HG03280 (cell line): ENCODE data around the gene ZNF627.
"Not testable (repeated sequence)": the region's sequence is repeated elsewhere in the genome, so short reads cannot be mapped to it uniquely, and the experiment has no call there.

ENCODE experiments used
- ATAC-seq: cut with Tn5 transposase; IDR thresholded peaks from one replicate; pipeline ENCODE4 v1.9.1; 2021; ENCODE audit warnings: mild to moderate bottlenecking, moderate library complexity; ENCODE audit not compliant: unreplicated experiment

ZNF627 gene

DNA sequence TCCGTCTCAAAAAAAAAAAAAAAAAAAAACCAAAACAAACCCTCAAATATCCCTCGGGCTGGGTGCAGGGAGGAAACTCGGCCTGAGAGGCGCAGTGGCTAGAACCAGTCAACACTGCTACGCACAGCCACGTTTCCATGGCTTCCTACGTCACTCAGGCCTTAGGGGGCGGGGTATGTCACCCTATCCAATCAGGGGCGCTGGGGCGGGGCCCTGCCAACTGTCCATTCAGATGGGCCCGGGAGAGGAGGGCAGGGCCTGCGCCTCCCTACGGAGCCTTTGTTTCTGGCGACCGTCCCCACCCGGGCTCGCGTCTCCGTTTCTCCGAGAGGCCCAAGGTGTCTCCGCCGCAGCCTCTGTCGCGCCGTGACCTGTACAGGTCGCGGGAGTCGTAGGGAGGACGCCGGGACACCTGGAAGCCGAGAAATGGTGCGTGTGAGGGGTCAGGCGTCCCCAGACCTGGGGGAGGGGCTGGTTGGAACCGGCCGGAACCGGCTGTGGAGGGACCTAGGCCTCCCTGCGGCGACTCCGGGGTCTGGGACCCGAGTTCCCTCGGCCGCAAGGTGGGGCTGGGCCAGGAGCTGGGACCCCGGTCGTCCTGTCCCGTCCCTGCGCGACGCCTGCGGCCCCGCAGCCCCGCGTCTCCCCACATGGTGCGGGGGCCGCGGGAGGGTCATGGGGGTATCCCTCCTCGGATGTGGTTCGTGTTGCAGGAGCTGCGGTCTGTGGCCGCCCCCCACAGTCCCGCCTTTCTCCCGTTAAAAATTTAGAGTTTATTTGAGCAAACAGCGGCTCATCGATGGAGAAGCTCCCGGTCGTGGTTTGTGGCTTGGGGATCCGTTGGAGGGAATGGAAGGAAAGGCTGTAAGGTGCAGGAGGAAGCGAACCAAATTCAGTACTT is at the start of gene ZNF627:
TSS of gene ZNF627 (plus strand) at position 282 of the 901 bp plus-strand sequence. CDS start at position 427, 145 bp downstream.
- peak; percentile 98 for ATAC-seq

DNA sequence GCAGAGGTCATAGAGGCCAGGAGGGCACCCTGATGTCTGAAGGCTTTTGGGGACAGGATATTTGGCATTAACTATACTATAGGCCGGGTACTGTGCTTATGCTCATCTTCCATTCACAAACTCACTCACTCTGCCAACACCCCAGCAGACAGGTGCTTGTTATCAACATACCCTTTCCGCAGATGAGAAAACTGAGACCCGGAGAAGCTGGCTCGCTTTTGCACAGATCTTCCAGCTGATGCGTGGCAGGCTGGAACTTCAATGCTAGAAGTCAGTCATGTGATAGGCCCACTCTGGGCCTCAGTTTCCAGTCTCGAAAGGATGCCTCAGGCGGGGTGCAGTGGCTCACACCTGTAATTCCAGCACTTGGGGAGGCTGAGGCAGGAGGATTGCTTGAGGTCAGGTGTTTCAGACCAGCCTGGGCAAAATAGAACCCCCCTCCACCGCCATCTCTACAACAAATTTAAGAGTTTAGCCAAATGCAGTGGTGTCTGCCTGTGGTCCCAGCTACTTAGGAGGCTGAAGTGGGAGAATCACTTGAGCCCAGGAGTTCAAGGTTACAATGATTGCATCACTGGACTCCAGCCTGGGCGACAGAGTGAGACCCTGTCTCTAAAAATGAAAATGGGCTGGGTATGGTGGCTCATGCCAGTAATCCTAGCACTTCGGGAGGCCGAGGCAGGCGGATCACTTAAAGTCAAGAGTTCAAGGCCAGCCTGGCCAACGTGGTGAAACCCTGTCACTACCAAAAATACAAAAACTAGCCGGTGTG is 49.2 kb upstream of the ZNF627 start:
- no peak for ATAC-seq

DNA sequence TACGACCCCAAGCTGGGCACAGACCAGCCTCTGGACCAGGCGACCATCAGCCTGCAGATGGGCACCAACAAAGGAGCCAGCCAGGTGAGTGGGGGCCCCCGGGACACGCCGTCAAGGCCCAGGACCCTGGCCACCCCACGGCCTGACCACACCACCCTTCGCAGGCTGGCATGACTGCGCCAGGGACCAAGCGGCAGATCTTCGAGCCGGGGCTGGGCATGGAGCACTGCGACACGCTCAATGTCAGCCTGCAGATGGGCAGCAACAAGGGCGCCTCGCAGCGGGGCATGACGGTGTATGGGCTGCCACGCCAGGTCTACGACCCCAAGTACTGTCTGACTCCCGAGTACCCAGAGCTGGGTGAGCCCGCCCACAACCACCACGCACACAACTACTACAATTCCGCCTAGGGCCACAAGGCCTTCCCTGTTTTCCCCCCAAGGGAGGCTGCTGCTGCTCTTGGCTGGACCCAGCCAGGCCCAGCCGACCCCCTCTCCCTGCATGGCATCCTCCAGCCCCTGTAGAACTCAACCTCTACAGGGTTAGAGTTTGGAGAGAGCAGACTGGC is 47.8 kb upstream of the ZNF627 start:
- no peak for ATAC-seq

DNA sequence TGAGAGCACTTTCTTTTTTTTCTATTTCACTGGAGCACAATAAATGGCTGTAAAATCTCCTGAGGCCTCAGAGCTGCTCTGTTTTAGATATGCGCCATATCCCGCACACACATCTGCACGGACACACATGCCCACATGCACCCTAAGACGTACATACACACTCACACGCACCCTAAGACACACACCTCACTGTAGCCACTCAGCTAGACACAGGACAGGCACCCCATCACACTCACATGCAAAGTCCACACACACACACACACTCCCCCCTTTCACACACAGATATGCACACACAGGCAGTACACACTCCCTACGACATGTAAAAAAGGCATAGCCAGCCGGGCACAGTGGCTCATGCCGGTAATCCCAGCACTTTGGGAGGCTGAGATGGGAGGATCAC is 47.0 kb upstream of the ZNF627 start:
- no peak for ATAC-seq

DNA sequence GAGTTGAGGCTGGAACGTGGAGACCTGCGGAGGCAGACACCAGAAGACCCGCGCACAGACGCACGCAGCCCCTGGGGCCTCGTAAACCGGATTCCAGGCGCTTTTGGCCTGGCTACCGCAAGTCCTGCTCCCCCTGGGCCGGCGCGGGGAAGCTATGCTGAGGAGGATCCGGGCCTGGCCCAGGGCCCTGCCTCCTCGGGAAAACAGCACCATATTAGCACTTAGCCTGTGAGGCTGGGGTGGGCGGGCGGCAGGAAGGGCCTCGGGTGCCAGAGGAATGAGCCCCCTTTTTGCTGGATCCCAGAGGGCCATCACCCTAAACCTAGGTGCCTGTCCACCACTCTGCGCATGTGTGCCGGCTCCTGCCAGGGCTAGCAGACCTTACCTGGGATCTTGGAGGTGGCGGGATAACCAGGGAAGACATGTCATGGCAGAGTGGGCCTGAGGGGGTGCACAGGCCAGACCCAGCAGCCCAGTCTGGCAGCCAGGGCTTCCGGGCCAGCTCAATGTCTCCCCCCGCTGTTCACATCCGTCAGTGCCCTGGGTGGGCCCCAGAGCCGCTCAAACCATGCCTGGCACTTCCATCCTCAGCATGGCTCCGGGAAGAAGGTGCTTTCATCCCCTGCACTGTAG is 45.6 kb upstream of the ZNF627 start:
- ATAC-seq = no peak

DNA sequence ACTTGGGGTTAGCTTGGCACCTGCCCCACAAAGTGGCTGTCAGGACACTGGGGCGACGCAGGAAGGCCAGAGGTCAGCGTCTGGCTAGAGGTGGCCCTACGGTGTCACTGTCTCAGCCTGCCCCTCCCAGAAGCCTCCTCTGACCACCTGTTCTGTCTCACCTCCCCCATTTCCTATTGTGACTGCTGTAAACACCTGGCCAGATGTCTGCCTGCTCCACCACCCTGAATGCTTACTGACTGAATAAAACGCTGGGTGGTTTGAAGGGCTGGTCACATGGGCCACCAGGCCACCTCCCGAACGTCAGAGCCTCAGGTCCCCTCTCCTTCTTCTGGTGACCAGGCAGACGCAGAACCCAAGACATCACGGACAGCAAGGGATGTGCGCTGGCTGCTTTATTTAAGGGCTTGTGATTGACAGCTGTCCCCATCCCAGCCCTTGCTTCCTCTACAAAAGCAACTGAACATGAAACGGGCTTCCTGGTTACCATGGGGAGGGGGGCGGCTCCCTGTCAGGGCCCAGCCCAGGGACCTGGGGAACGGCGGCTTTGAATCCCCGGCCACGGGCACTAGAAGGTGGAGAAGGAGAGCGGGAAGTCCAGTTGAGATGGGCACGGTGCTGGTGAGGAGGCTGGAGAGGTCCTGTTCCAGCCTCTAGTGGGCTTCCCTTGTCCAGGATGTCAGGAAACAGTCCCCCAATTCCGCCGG is 44.5 kb upstream of the ZNF627 start:
- ATAC-seq = no peak

DNA sequence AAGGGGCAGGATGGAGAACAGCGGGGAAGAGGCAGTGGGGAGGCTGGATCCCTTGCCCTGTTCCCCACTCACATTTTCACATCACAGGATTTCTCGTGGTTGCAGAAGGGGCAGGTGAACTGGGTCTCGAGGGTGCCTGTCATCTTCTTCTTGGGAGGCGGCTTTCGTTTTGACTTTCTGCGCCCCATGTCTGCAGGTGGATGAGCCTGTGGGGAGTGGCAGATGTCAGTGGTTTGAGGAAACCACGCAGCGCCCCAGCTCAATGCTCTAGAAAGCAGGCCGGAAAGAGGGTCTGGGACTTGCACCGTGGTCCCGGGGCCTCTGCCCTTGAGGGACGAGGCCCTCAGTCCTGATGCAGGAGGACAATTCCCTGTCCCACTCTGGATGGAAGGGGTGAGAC is 43.1 kb upstream of the ZNF627 start:
- ATAC-seq = no peak

DNA sequence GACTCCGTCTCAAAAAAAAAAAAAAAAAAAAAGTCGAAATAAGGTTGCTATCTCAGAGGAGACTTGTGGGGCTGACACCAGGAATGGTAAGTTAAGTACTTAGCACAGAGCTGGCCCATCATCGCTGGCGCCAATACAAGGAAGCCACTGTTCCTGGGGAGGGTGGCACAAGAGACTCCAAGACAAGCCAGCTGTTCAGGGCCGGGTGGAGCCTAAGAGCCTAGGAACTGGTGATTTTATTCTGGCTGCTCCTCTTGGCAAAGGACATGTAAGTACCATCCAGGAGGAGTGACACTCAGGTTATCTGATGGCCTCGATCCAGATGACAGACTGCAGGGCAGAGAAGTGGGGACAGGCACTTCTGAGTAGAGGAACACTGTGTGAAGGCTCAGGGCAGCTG is 42.0 kb upstream of the ZNF627 start:
- no peak for ATAC-seq

DNA sequence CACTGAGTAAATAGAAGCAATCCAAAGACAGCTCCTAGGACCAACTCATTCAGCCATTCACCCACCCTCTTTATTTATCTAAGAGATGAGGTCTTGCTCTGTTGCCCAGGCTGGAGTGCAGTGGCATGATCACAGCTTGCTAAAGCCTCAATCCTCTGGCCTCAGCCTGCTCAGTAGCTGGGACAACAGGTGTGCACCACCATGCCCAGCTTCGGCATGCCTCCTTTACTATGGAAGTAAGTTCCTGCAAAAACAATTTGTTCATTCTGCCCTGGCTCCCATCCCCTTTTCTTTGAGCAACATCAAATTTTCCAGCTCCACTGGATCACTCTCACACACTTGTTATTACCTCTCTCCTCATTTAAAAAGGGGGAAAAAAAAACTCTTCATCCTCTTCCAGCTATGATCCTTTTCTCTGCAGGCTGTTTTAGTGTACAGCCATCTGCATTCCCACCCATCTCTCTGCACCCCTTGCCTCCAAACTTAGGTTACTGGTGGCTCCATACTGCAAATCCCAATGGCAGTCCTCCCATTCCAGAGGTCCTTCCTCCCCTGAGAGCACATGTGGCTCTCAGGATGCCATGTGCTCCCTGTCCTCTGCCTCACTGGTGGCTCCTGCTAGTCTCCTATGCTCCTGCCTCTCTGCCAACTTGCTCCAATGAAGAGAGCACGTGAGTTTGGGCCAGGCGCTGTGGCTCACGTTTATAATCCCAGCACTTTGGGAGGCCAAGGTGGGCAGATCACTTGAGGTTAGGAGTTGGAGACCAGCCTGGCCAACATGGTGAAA is 40.5 kb upstream of the ZNF627 start:
- ATAC-seq = no peak

DNA sequence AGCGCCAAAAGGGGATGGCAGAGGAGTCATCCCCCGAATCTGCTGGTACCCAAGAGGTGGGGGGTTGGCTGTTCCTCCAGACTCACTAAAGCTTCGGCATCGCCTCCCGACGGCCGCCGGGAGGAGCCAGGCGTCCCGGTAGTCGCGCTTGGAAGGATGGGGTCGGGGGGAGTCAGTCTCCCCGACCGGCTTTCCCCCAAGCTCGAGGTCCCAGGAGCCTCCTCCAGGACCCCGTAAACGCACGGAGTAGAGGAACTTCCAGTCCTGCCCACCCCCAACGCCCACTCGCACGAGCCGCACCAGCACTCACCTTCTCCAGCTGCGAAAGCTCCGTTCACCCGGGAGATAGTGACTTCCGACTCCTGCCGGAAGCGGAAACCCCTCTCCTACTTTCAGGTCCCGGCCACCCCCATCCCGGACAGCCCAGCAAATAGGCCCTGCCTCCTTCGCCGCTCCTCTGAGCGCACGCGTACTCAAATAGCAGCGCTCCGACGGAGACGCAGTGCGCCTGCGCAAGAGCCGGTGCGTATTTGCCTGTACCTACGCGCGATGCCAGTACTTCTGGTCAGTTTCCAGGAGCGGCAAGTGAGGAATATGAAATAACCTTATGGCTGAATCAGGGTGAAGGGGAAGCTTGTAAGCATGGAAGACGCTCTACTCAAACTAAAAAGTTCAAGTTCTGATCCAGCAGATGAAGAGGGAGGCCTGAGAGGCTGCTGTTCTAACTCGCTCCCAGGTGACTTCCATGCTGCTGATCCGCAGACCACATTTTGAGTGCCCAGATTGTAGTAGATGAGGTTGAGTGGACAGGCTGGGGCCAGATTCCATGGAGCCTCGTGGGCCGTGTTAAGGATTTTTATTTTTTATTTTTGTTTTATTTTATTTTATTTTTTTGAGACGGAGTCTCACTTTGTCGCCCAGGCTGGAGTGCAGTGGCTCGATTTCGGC is 38.1 kb upstream of the ZNF627 start, which contains the start of gene ELOF1:
TSS of gene ELOF1 (minus strand) at position 350 of the 948 bp plus-strand sequence. CDS start 4,883 bp downstream, outside the sequence.
- peak; percentile 86 for ATAC-seq

DNA sequence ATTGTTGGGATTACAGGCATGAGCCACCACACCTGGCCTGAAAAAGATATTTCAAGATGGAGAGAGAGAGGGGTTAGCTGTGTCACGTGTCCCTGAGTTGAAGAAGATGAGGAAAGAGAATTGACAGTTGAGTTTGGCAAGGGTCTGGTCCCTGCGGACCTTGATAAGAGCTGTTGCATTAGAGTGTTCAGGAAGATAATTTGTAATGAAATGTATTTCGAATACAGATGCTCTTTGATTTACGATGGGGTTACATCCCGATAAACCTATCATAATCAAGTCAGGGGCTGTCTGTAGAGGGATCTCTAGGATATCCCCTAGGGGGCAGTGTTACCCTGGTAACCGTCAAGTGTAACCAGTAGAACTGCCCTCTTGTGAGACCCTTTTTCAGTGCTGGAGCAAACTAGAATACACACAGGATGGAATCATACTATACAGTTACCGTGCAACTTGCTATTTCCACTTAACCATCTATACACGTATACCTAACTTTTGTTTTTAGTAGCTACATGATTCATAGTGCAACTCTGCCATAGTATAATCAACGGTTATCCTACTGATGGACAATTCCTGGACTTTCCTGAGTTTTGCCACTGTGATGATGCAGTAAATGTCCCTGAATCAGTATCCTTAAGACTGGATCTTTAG is 36.8 kb upstream of the ZNF627 start:
- ATAC-seq = peak; percentile 35

DNA sequence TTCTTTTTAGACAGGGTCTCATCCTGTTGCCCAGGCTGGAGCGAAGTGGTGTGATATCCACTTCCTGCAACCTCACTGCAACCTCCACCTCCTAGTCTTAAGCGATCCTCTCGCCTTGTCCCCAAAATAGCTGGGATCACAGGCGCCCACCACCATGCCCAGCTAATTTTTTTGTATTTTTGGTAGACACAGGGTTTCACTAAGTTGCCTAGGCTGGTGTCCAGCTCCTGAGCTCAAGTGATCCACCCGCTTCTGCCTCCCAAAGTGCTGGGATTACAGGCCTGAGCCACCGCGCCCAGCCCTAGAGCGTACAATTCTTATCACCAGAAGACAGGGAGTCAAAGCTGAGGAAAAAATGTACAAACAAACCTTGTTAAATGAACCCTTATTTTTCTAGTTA is 33.8 kb upstream of the ZNF627 start:
- ATAC-seq = no peak

DNA sequence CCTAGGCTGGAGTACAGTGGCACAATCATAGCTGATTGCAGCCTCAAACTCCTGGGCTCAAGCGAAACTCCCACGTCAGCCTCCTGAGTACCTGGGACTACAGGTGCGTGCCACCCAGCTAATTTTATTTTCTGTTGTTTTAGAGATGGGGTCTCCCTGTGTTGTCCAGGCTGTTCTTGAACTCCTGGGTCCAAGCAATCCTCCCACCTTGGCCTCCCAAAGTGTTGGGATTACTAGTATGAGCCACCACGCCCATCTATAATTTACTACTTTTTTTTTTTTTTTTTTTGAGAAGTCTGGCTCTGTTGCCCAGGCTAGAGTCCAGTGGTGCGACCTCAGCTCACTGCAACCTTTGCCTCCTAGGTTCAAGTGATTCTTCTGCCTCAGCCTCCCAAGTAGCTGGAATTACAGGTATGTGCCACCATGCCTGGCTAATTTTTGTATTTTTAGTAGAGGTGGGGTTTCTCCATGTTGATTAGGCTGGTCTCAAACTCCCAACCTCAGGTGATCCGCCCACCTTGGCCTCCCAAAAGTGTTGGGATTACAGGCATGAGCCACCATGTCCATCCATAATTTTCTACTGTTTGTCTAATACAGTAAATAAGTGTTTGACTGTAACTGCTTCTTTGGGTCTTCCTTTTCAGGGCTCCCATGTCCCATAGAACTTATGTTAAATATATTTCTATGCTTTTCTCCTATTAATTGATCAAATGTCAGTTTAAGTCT is 33.0 kb upstream of the ZNF627 start:
- not testable (repeated sequence) for ATAC-seq

DNA sequence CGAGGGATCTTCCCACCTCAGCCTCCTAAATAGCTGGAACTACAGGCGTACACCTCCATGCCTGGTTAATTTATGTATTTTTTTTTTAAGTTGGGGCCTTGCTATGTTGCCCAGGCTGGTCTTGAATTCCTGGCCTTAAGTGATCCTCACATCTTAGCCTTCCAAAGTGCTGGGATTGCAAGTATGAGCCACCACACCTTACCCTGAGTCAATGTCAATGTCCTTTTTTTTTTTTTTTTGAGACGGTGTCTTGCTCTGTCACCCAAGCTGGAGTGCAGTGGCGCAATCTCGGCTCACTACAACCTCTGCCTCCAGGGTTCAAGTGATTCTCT is 31.7 kb upstream of the ZNF627 start:
- ATAC-seq = not testable (repeated sequence)

DNA sequence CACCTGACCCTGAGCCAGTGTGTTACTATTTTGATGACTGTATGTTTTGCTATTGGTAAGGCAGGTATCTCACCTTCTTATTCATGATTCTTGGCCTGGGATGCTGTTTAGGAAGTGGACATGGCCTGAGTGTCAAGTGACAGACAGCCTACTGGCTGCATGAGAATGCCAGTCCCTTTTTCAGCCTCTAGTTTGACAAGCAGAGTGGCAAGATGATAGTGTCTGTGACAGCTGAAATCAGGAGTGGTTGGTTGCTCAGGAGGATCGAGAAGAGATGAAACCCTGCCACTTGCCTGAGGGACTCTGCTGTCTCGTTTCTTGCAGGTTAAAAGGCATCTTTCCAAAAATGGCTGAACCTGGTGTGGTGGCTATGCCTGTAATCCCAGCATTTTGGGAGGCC is 31.1 kb upstream of the ZNF627 start:
- no peak for ATAC-seq

DNA sequence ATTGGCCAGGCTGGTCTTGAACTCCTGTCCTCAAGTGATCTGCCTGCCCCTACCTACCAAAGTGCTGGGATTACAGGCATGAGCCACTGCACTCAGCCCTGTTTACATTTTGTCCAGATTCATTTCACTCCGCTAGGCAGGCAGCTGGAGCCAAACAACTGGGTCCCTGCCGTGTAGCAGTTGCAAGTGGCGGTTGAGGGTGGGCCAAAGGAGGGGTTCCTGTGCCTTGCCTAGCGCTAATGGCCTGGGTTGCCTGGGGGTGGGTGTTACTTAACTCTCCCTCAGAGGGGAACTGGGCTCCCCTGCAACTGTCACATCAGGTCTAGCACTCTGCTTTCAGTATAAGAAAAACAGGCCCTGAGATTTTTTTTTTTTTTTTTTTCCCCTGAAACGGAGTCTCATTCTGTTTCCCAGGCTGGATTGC is 27.2 kb upstream of the ZNF627 start:
- ATAC-seq = no peak

DNA sequence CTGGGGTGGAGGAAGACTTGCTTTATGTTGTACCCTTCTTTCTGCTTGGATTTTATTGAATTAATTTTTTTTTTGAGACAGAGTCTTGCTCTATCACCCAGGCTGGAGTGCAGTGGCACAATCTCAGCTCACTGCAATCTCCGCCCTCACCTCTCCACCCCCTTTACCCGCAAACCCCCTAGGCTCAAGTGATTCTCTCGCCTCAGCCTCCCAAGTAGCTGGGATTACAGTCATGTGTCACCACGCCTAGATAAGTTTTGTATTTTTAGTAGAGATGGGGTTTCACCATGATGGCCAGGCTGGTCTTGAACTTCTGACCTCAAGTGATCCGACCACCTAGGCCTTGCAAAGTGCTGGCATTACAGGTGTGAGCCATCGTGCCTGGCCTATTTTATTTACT is 23.9 kb upstream of the ZNF627 start:
- ATAC-seq = not testable (repeated sequence)
